ENCODE measurements around the gene ELL2. TPM values are rescaled to one million over a fixed set of nuclear protein-coding genes. Genes with fewer than 3 reads are reported as not detected.

Gene ELL2
- total and polyA plus RNA-seq, 9 of the 15 experiments (the other 6 are each of a cell fraction or from before 2014, with no cell fraction given): 4.3 to 18.3 (median 14.5) TPM

DNA sequence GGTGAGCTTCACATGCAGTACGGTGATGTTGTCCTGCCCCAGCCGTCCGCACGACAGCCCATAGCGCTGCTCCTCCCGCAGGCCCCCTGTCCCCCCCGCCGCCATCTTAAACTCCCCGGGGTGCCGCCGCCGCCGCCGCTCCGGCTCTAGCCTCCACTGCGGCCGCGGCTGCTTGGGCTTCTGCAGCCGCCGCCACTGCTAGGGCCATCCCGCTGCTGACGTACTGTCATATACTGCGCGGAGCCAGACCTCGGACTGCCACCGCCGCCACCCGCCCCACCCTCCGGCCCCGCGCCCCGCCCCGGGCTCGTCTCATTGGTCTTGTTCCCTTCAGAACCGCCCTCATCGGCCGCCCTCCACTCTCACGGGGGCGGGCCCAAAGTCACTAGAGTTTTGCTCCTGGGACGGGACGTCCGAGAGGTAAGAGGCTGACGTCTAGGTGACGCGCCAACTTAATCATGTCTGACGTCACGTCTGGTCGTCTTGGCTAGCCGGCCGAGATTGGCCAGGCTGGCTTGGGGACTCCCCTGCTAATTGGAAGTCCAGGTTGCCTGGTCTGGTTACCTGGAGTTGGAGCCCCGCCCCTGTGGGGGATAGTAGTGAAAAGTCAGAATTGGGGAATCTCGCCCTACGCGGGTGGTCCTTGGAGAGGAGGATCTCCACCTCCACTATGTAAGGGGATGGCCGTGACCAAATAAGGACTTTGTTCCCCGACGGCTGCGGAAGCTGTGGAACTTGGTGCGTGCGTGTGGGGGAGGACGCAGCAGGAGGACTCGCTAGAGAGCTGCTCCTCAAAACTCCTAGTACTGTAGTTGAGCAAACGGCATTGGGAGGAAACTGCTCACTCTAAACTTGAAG lies at the start of gene ELL2 (continued):
- TF ChIP-seq COPS2 (conservative IDR thresholded peaks at IDR 0.05) (no peak), ATF2 (CRISPR knock-in tag; IDR thresholded peaks at IDR 0.05) (no peak), SMAD1 (IDR thresholded peaks at IDR 0.05; ENCODE audit: low read depth, low read length, partially characterized antibody) (no peak), SLC30A9 (CRISPR knock-in tag; IDR thresholded peaks at IDR 0.05) (no peak), YY1 (IDR thresholded peaks at IDR 0.05; ENCODE audit: borderline replicate concordance in 1 of 3, control insufficient read depth in 1 of 3, extremely low read depth in 1 of 3, insufficient read depth in 3 of 3, insufficient read length in 1 of 3, insufficient replicate concordance in 2 of 3, low read depth in 1 of 3, low read length in 2 of 3) (peak; percentile 46 to 83 (median 80)), PURB (CRISPR knock-in tag; IDR thresholded peaks at IDR 0.05; ENCODE audit: low read depth) (no peak), ZNF12 (CRISPR knock-in tag; IDR thresholded peaks at IDR 0.05) (no peak), ETV5 (CRISPR knock-in tag; IDR thresholded peaks at IDR 0.05; ENCODE audit: low read depth) (no peak), ZNF511 (CRISPR knock-in tag; IDR thresholded peaks at IDR 0.05) (no peak; the same call in 1 of the 2 replicates), BRF1 (IDR thresholded peaks at IDR 0.05; ENCODE audit: borderline replicate concordance, extremely low read depth, insufficient read length) (no peak), KLF16 (IDR thresholded peaks at IDR 0.05) (0 out of 2 replicates have a peak, but pooled peaks have one; percentile 14), ZNF551 (CRISPR knock-in tag; IDR thresholded peaks at IDR 0.05) (no peak), CEBPB (tag; IDR thresholded peaks at IDR 0.05) (no peak)
- TF ChIP-seq, protein P1, sequence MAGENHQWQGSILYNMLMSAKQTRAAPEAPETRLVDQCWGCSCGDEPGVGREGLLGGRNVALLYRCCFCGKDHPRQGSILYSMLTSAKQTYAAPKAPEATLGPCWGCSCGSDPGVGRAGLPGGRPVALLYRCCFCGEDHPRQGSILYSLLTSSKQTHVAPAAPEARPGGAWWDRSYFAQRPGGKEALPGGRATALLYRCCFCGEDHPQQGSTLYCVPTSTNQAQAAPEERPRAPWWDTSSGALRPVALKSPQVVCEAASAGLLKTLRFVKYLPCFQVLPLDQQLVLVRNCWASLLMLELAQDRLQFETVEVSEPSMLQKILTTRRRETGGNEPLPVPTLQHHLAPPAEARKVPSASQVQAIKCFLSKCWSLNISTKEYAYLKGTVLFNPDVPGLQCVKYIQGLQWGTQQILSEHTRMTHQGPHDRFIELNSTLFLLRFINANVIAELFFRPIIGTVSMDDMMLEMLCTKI (IDR thresholded peaks at IDR 0.05; ENCODE audit: partially characterized antibody): no peak
- TF ChIP-seq, protein P2, sequence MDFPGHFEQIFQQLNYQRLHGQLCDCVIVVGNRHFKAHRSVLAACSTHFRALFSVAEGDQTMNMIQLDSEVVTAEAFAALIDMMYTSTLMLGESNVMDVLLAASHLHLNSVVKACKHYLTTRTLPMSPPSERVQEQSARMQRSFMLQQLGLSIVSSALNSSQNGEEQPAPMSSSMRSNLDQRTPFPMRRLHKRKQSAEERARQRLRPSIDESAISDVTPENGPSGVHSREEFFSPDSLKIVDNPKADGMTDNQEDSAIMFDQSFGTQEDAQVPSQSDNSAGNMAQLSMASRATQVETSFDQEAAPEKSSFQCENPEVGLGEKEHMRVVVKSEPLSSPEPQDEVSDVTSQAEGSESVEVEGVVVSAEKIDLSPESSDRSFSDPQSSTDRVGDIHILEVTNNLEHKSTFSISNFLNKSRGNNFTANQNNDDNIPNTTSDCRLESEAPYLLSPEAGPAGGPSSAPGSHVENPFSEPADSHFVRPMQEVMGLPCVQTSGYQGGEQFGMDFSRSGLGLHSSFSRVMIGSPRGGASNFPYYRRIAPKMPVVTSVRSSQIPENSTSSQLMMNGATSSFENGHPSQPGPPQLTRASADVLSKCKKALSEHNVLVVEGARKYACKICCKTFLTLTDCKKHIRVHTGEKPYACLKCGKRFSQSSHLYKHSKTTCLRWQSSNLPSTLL (IDR thresholded peaks at IDR 0.05): peak; percentile 97
- TF ChIP-seq, protein P3, sequence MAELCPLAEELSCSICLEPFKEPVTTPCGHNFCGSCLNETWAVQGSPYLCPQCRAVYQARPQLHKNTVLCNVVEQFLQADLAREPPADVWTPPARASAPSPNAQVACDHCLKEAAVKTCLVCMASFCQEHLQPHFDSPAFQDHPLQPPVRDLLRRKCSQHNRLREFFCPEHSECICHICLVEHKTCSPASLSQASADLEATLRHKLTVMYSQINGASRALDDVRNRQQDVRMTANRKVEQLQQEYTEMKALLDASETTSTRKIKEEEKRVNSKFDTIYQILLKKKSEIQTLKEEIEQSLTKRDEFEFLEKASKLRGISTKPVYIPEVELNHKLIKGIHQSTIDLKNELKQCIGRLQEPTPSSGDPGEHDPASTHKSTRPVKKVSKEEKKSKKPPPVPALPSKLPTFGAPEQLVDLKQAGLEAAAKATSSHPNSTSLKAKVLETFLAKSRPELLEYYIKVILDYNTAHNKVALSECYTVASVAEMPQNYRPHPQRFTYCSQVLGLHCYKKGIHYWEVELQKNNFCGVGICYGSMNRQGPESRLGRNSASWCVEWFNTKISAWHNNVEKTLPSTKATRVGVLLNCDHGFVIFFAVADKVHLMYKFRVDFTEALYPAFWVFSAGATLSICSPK (IDR thresholded peaks at IDR 0.05; ENCODE audit: borderline replicate concordance): no peak

All from K562 (cell line).